ENCODE data around the gene UPF3A. TPM values are rescaled to one million over a fixed set of nuclear protein-coding genes. Genes with fewer than 3 reads are reported as not detected.
"Not testable (repeated sequence)": the region's sequence is repeated elsewhere in the genome, so short reads cannot be mapped to it uniquely, and the experiment has no call there.

Gene UPF3A
- total RNA-seq, 2 experiments from 2014 or later, result 63.8 to 68.7 TPM

- POLR2A ChIA-PET, result interaction anchor here (0.5 to 1.3 kb wide), 3 partner anchors 34 to 905 kb away, joined by 3 to 9 read pairs (median 4); partner anchors contain the start of gene UPF3A
- Mint-ChIP-seq H3K36me3 (peaks cover 11% of the 10 kb centered on the region), H3K27me3 (peaks cover 5% of the 10 kb centered on the region), H3K9me3 (no peaks in the 10 kb centered on the region), H3K27ac (peak overlapping the region; percentile 72), H3K4me3 (peak overlapping the region; percentile 87), H3K4me1 (peaks cover 39% of the 10 kb centered on the region)
- ATAC-seq (ENCODE audit: low read depth) (no peak), DNase-seq (no peak)
Observed at GRCh38 chr13:114315074-114315785, 33.8 kb downstream of the UPF3A start.

GRCh38 chr13:114318624-114319023 lies 37.2 kb downstream of the UPF3A start:
- POLR2A ChIA-PET, result interaction anchor here (0.6 to 0.7 kb wide), 3 partner anchors 13 to 43 kb away, joined by 3 to 4 read pairs (median 4); no protein-coding TSS in a partner anchor
- peaks cover 32% of the 10 kb centered on the region for H3K36me3 Mint-ChIP-seq
- no peak overlapping the region for H3K4me3 Mint-ChIP-seq
- H3K27ac Mint-ChIP-seq, result no peak overlapping the region
- no peaks in the 10 kb centered on the region for H3K27me3 Mint-ChIP-seq
- H3K4me1 Mint-ChIP-seq, result peaks cover 34% of the 10 kb centered on the region
- ATAC-seq (ENCODE audit: low read depth) (no peak), DNase-seq (no peak)
- H3K9me3 Mint-ChIP-seq, result no peaks in the 10 kb centered on the region

GRCh38 chr13:114319441-114319913 lies 38.1 kb downstream of the UPF3A start:
- H3K36me3 Mint-ChIP-seq, result peaks cover 39% of the 10 kb centered on the region
- ATAC-seq (ENCODE audit: low read depth), result no peak
- no peak overlapping the region for H3K27ac Mint-ChIP-seq
- no peaks in the 10 kb centered on the region for H3K9me3 Mint-ChIP-seq
- H3K4me1 Mint-ChIP-seq, result peaks cover 34% of the 10 kb centered on the region
- POLR2A ChIA-PET, result no interaction called here
- H3K27me3 Mint-ChIP-seq, result no peaks in the 10 kb centered on the region
- no peak for DNase-seq
- no peak overlapping the region for H3K4me3 Mint-ChIP-seq

GRCh38 chr13:114320065-114320464 lies 38.7 kb downstream of the UPF3A start:
- H3K4me1 Mint-ChIP-seq, result peaks cover 33% of the 10 kb centered on the region
- POLR2A ChIA-PET, result no interaction called here
- H3K36me3 Mint-ChIP-seq, result peaks cover 41% of the 10 kb centered on the region
- H3K4me3 Mint-ChIP-seq, result no peak overlapping the region
- H3K9me3 Mint-ChIP-seq, result no peaks in the 10 kb centered on the region
- H3K27ac Mint-ChIP-seq, result peak overlapping the region; percentile 17
- no peak for DNase-seq
- no peaks in the 10 kb centered on the region for H3K27me3 Mint-ChIP-seq
- no peak for ATAC-seq (ENCODE audit: low read depth)

- Mint-ChIP-seq H3K27ac (no peak overlapping the region), H3K4me3 (no peak overlapping the region), H3K27me3 (no peaks in the 10 kb centered on the region), H3K4me1 (peaks cover 33% of the 10 kb centered on the region), H3K9me3 (no peaks in the 10 kb centered on the region), H3K36me3 (peaks cover 45% of the 10 kb centered on the region)
- ATAC-seq (ENCODE audit: low read depth) (no peak), DNase-seq (no peak)
- POLR2A ChIA-PET, result no interaction called here
Observed at GRCh38 chr13:114321256-114321655, 39.9 kb downstream of the UPF3A start.

GRCh38 chr13:114323349-114323748 lies 41.9 kb downstream of the UPF3A start:
- POLR2A ChIA-PET, result no interaction called here
- DNase-seq, result no peak
- Mint-ChIP-seq H3K4me3 (no peak overlapping the region), H3K4me1 (peaks cover 26% of the 10 kb centered on the region), H3K27ac (no peak overlapping the region), H3K9me3 (no peaks in the 10 kb centered on the region), H3K36me3 (peaks cover 51% of the 10 kb centered on the region), H3K27me3 (no peaks in the 10 kb centered on the region)
- ATAC-seq (ENCODE audit: low read depth), result no peak

GRCh38 chr13:114324334-114324733 lies 42.9 kb downstream of the UPF3A start:
- no peak for DNase-seq
- ATAC-seq (ENCODE audit: low read depth), result no peak
- Mint-ChIP-seq H3K9me3 (no peaks in the 10 kb centered on the region), H3K4me1 (peaks cover 22% of the 10 kb centered on the region), H3K36me3 (peaks cover 49% of the 10 kb centered on the region), H3K27ac (peak overlapping the region; percentile 3), H3K4me3 (no peak overlapping the region), H3K27me3 (no peaks in the 10 kb centered on the region)
- POLR2A ChIA-PET, result no interaction called here

GRCh38 chr13:114325729-114326128 lies 44.3 kb downstream of the UPF3A start:
- ATAC-seq (ENCODE audit: low read depth) (no peak), DNase-seq (no peak)
- Mint-ChIP-seq H3K27me3 (no peaks in the 10 kb centered on the region), H3K4me3 (no peak overlapping the region), H3K9me3 (no peaks in the 10 kb centered on the region), H3K27ac (no peak overlapping the region), H3K36me3 (peaks cover 40% of the 10 kb centered on the region), H3K4me1 (peaks cover 13% of the 10 kb centered on the region)
- POLR2A ChIA-PET, result no interaction called here

- H3K9me3 Mint-ChIP-seq, result no peaks in the 10 kb centered on the region
- no peak overlapping the region for H3K27ac Mint-ChIP-seq
- H3K27me3 Mint-ChIP-seq, result no peaks in the 10 kb centered on the region
- POLR2A ChIA-PET, result no interaction called here
- H3K36me3 Mint-ChIP-seq, result peaks cover 22% of the 10 kb centered on the region
- no peak for ATAC-seq (ENCODE audit: low read depth)
- no peak overlapping the region for H3K4me3 Mint-ChIP-seq
- no peak for DNase-seq
- peaks cover 13% of the 10 kb centered on the region for H3K4me1 Mint-ChIP-seq
Observed at GRCh38 chr13:114328034-114328433, 46.6 kb downstream of the UPF3A start.

- H3K4me3 Mint-ChIP-seq, result no peak overlapping the region
- no peak overlapping the region for H3K27ac Mint-ChIP-seq
- no peak for DNase-seq
- no peaks in the 10 kb centered on the region for H3K27me3 Mint-ChIP-seq
- H3K36me3 Mint-ChIP-seq, result peaks cover 22% of the 10 kb centered on the region
- H3K4me1 Mint-ChIP-seq, result peaks cover 13% of the 10 kb centered on the region
- POLR2A ChIA-PET, result interaction anchor here (0.6 kb wide), 1 partner anchor 38 kb away, joined by 4 read pairs; no protein-coding TSS in a partner anchor
- ATAC-seq (ENCODE audit: low read depth), result no peak
- no peaks in the 10 kb centered on the region for H3K9me3 Mint-ChIP-seq
Observed at GRCh38 chr13:114328595-114328994, 47.2 kb downstream of the UPF3A start.

GRCh38 chr13:114330086-114330485 lies 48.7 kb downstream of the UPF3A start:
- POLR2A ChIA-PET, result no interaction called here
- ATAC-seq (ENCODE audit: low read depth) (no peak), DNase-seq (no peak)
- Mint-ChIP-seq H3K27me3 (no peaks in the 10 kb centered on the region), H3K27ac (no peak overlapping the region), H3K4me1 (peaks cover 18% of the 10 kb centered on the region), H3K9me3 (no peaks in the 10 kb centered on the region), H3K4me3 (no peak overlapping the region), H3K36me3 (peaks cover 14% of the 10 kb centered on the region)

GRCh38 chr13:114333881-114334280 lies 52.5 kb downstream of the UPF3A start:
- H3K27ac Mint-ChIP-seq, result peak overlapping the region; percentile 88
- H3K4me1 Mint-ChIP-seq, result peaks cover 15% of the 10 kb centered on the region
- not testable (repeated sequence) for H3K27me3 Mint-ChIP-seq; ATAC-seq (ENCODE audit: low read depth); DNase-seq; H3K36me3 Mint-ChIP-seq; H3K9me3 Mint-ChIP-seq
- peak overlapping the region; percentile 79 for H3K4me3 Mint-ChIP-seq
- POLR2A ChIA-PET, result interaction anchor here (0.6 to 1.1 kb wide), 2 partner anchors 20 to 49 kb away, joined by 3 to 6 read pairs; partner anchors contain the start of gene CHAMP1

- POLR2A ChIA-PET, result interaction anchor here (0.6 to 1.6 kb wide), 3 partner anchors 21 to 55 kb away, joined by 3 to 6 read pairs (median 3); partner anchors contain the start of gene CHAMP1
- Mint-ChIP-seq H3K4me1 (peaks cover 16% of the 10 kb centered on the region), H3K36me3 (peaks cover under 1% of the 10 kb centered on the region), H3K4me3 (peak overlapping the region; percentile 79), H3K27ac (peak overlapping the region; percentile 88), H3K9me3 (no peaks in the 10 kb centered on the region), H3K27me3 (peaks cover 9% of the 10 kb centered on the region)
- ATAC-seq (ENCODE audit: low read depth) (peak; percentile 22), DNase-seq (no peak)
Observed at GRCh38 chr13:114334305-114335053, 53.1 kb downstream of the UPF3A start.
